Stomach (tissue), 4 donors: ENCODE data around the gene SLK.

Source experiments
- CTCF ChIP-seq, 7 experiments: fragments of 450-650 bp in 4 of 7; fragments of 200-600 bp in 3 of 7; sonication (generic) in 3 of 7; IDR thresholded peaks; one replicate each; pipeline ENCODE4 v1.5.1; 2016 to 2019; ENCODE audit warnings: antibody characterized with exemption in 7 of 7, control low read depth in 2 of 7, mild to moderate bottlenecking in 1 of 7
- EP300 ChIP-seq: sonication (generic); formaldehyde crosslinking; IDR thresholded peaks from one replicate; pipeline ENCODE4 v1.6.1; 2017; ENCODE audit warnings: antibody characterized with exemption
- POLR2A ChIP-seq, 4 donors: fragments of 450-650 bp; IDR thresholded peaks; one replicate each; pipeline ENCODE4 v1.6.1; 2016; ENCODE audit warnings: antibody characterized with exemption in 4 of 4, control low read depth in 2 of 4, mild to moderate bottlenecking in 1 of 4, moderate library complexity in 1 of 4
- POLR2AphosphoS5 ChIP-seq, 3 donors: sonication (generic); formaldehyde crosslinking; IDR thresholded peaks; one replicate each; pipeline ENCODE4 v1.6.1; 2016; ENCODE audit warnings: antibody characterized with exemption in 3 of 3

DNA sequence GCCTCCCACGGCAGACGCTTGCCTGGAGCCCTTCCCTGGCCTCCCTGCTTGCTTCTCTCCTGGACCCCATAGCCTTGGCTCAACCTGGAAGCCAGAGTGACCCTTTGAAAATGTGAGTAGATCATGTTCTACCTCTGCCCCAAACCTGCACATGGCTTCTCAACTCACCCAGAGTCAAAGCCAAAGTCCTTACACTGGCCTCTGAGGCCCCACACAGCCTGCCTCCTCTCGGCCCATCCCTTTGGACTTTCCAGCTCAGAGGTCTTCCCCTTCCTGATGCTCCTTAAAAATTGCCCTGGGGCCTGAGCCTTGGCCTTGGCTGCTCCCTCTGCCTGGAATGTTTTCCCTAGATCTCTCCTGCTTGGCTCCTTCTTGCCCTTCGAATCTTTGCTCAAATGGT is 86.3 kb downstream of the SLK start:
- no peak for TF ChIP-seq CTCF (IDR thresholded peaks at IDR 0.05)
- TF ChIP-seq POLR2AphosphoS5 (IDR thresholded peaks at IDR 0.05), result no peak
- TF ChIP-seq POLR2A (IDR thresholded peaks at IDR 0.05), result no peak
- no peak for TF ChIP-seq EP300
